Activated B cell treated with CpG ODN at 0.5 μM for 24 hours (primary cell): ENCODE measurements around the gene CABP7. TPM values are rescaled to one million over a fixed set of nuclear protein-coding genes. Genes with fewer than 3 reads are reported as not detected.

Source experiments
- ATAC-seq: fragments of 200-7000 bp; cut with Tn5 transposase; one replicate; pipeline ENCODE4 v1.10.0; 2021; ENCODE audit warnings: low read depth, mild to moderate bottlenecking, moderate library complexity
- CTCF ChIA-PET: fragments of 350-600 bp; sonication (Branson Sonifier 250); formaldehyde crosslinking; loops from one replicate; lab custom pipeline; 2021; ENCODE audit warnings: antibody characterized with exemption; lab: Charles Lee
- POLR2A ChIA-PET: fragments of 350-600 bp; sonication (Branson Sonifier 250); formaldehyde crosslinking; loops from one replicate; lab custom pipeline; 2021; ENCODE audit warnings: antibody characterized with exemption; lab: Charles Lee
- DNase-seq: peaks from one replicate; pipeline ENCODE4 v3.0.0; 2022
- H3K27ac Mint-ChIP-seq: one replicate; pipeline ENCODE4 v1.8.0; 2020; ENCODE audit warnings: mixed read lengths
- H3K27me3 Mint-ChIP-seq: one replicate; pipeline ENCODE4 v1.8.0; 2021; ENCODE audit warnings: mixed read lengths
- H3K36me3 Mint-ChIP-seq: one replicate; pipeline ENCODE4 v1.8.0; 2021; ENCODE audit warnings: low read depth, mixed read lengths
- H3K4me1 Mint-ChIP-seq: one replicate; pipeline ENCODE4 v1.8.0; 2021; ENCODE audit warnings: mixed read lengths
- H3K4me3 Mint-ChIP-seq: one replicate; pipeline ENCODE4 v1.8.0; 2020; ENCODE audit warnings: mild to moderate bottlenecking, mixed read lengths
- H3K9me3 Mint-ChIP-seq: one replicate; pipeline ENCODE4 v1.8.0; 2020; ENCODE audit warnings: mixed read lengths
- CTCF ChIP-seq: fragments of 200-600 bp; IDR thresholded peaks from one replicate; pipeline ENCODE4 v1.8.0; 2022; ENCODE audit warnings: antibody characterized with exemption, mild to moderate bottlenecking
- intact Hi-C: fragments of 100-400 bp; cut with micrococcal nuclease; formaldehyde crosslinking; loops from one replicate; pipeline ENCODE4 v1.15.1; 2024
- total RNA-seq: library from RNA; stranded (reverse); gene quantifications from 2 replicates; pipeline ENCODE4 v1.2.3, GENCODE V29; 2022

The CABP7 gene
- total RNA-seq, 1 donor from 2014 or later, result 0.07 TPM

- Mint-ChIP-seq H3K27ac (no peak overlapping the region), H3K4me3 (no peak overlapping the region), H3K9me3 (no peaks in the 10 kb centered on the region), H3K27me3 (no peaks in the 10 kb centered on the region), H3K36me3 (peaks cover 87% of the 10 kb centered on the region), H3K4me1 (no peaks in the 10 kb centered on the region)
- no peak for DNase-seq
- TF ChIP-seq CTCF, result no peak
- no peak for ATAC-seq
- ChIA-PET POLR2A (no interaction called here), CTCF (no interaction called here)
- intact Hi-C loops, result no loop called here
These were observed 36.3 kb upstream of the CABP7 start for GRCh38 chr22:29683536-29683935.

- ChIA-PET CTCF (no interaction called here), POLR2A (no interaction called here)
- ATAC-seq (no peak), DNase-seq (no peak)
- Mint-ChIP-seq H3K4me1 (no peaks in the 10 kb centered on the region), H3K27ac (no peak overlapping the region), H3K27me3 (no peaks in the 10 kb centered on the region), H3K36me3 (peaks cover 82% of the 10 kb centered on the region), H3K4me3 (no peak overlapping the region), H3K9me3 (no peaks in the 10 kb centered on the region)
- intact Hi-C loops, result no loop called here
- no peak for TF ChIP-seq CTCF
These were observed 35.6 kb upstream of the CABP7 start for GRCh38 chr22:29684244-29684643.

- Mint-ChIP-seq H3K27me3 (no peaks in the 10 kb centered on the region), H3K4me1 (no peaks in the 10 kb centered on the region), H3K36me3 (peaks cover 55% of the 10 kb centered on the region), H3K9me3 (no peaks in the 10 kb centered on the region), H3K4me3 (no peak overlapping the region), H3K27ac (no peak overlapping the region)
- ChIA-PET POLR2A (no interaction called here), CTCF (interaction anchor here (0.9 to 5.0 kb wide), 4 partner anchors 13 to 400 kb away, joined by 3 to 43 read pairs (median 6); no protein-coding TSS in a partner anchor)
- TF ChIP-seq CTCF, result no peak
- ATAC-seq (no peak), DNase-seq (no peak)
- intact Hi-C loops, result no loop called here
These were observed 30.5 kb upstream of the CABP7 start for GRCh38 chr22:29689206-29689879.

- Mint-ChIP-seq H3K27ac (no peak overlapping the region), H3K4me1 (no peaks in the 10 kb centered on the region), H3K36me3 (peaks cover 56% of the 10 kb centered on the region), H3K4me3 (no peak overlapping the region), H3K27me3 (no peaks in the 10 kb centered on the region), H3K9me3 (no peaks in the 10 kb centered on the region)
- POLR2A ChIA-PET, result no interaction called here
- CTCF ChIA-PET, result interaction anchor here (0.9 to 5.0 kb wide), 4 partner anchors 13 to 399 kb away, joined by 3 to 43 read pairs (median 6); no protein-coding TSS in a partner anchor
- intact Hi-C loops, result loop anchor here (1.0 to 2.0 kb wide), 2 partner anchors 315 to 399 kb away; no protein-coding TSS in a partner anchor
- DNase-seq, result no peak
- TF ChIP-seq CTCF, result no peak
- no peak for ATAC-seq
These were observed 30.0 kb upstream of the CABP7 start for GRCh38 chr22:29689880-29690213.

GRCh38 chr22:29690476-29690875, 29.3 kb upstream of the CABP7 start:
- peaks cover 57% of the 10 kb centered on the region for H3K36me3 Mint-ChIP-seq
- H3K4me3 Mint-ChIP-seq, result no peak overlapping the region
- no peak overlapping the region for H3K27ac Mint-ChIP-seq
- no peaks in the 10 kb centered on the region for H3K4me1 Mint-ChIP-seq
- ChIA-PET CTCF (interaction anchor here (1.3 to 5.0 kb wide), 2 partner anchors 314 to 398 kb away, joined by 9 to 43 read pairs; no protein-coding TSS in a partner anchor), POLR2A (no interaction called here)
- ATAC-seq (no peak), DNase-seq (no peak)
- no peak for TF ChIP-seq CTCF
- intact Hi-C loops, result loop anchor here (1.0 to 2.0 kb wide), 2 partner anchors 315 to 398 kb away; no protein-coding TSS in a partner anchor
- H3K27me3 Mint-ChIP-seq, result no peaks in the 10 kb centered on the region
- H3K9me3 Mint-ChIP-seq, result no peaks in the 10 kb centered on the region
